ENCODE data around the gene DSG1. TPM values are rescaled to one million over a fixed set of nuclear protein-coding genes. Genes with fewer than 3 reads are reported as not detected.

The DSG1 gene
- total RNA-seq, 2 donors from 2014 or later = 0.32 to 5.5 TPM

DNA sequence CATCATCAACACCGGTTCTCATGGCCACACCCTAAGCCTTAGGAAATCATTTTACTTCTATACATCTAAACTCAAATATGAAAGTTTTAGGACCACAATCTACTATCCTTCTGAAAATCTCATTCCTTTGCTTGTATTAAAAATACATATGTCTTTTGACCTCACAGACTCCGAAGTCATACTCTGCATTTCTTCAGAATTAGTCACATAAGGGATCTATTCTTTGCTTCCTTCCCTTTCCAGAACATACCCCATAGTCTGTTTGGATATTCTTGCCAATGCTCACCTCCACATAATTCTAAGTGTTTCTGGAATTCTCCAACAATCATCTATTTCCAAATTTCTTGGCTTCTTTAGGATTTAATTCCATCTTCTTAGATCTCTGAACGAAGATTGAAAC is 14.2 kb upstream of the DSG1 start:
- Histone ChIP-seq H3K4me3 (no peak overlapping the region), H3K4me1 (replicated peaks) (no peaks in the 10 kb centered on the region), H3K27me3 (replicated peaks; ENCODE audit: insufficient read depth) (no peaks in the 10 kb centered on the region), H3K27ac (no peak overlapping the region), H3K9me3 (no peaks in the 10 kb centered on the region), H3K36me3 (no peaks in the 10 kb centered on the region)
- WGBS = 86% methylated on average over 3 of the region's 3 CpGs
- intact Hi-C loops (cut with DNase I) = no loop called here
- TF ChIP-seq, protein P1, sequence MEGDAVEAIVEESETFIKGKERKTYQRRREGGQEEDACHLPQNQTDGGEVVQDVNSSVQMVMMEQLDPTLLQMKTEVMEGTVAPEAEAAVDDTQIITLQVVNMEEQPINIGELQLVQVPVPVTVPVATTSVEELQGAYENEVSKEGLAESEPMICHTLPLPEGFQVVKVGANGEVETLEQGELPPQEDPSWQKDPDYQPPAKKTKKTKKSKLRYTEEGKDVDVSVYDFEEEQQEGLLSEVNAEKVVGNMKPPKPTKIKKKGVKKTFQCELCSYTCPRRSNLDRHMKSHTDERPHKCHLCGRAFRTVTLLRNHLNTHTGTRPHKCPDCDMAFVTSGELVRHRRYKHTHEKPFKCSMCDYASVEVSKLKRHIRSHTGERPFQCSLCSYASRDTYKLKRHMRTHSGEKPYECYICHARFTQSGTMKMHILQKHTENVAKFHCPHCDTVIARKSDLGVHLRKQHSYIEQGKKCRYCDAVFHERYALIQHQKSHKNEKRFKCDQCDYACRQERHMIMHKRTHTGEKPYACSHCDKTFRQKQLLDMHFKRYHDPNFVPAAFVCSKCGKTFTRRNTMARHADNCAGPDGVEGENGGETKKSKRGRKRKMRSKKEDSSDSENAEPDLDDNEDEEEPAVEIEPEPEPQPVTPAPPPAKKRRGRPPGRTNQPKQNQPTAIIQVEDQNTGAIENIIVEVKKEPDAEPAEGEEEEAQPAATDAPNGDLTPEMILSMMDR (IDR thresholded peaks at IDR 0.05) = no peak
- no peak for TF ChIP-seq POLR2AphosphoS5 (IDR thresholded peaks at IDR 0.05)
- DNase-seq (ENCODE audit: low spot score) = no peak

GRCh38 chr18:31309115-31309514 is 8.8 kb upstream of the DSG1 start:
- Histone ChIP-seq H3K27ac (no peak overlapping the region), H3K4me1 (replicated peaks) (no peaks in the 10 kb centered on the region), H3K27me3 (replicated peaks; ENCODE audit: insufficient read depth) (no peaks in the 10 kb centered on the region), H3K4me3 (no peak overlapping the region), H3K36me3 (no peaks in the 10 kb centered on the region), H3K9me3 (no peaks in the 10 kb centered on the region)
- intact Hi-C loops (cut with DNase I) = no loop called here
- no peak for DNase-seq (ENCODE audit: low spot score)
- 94% methylated on average over 2 of the region's 2 CpGs for WGBS
- TF ChIP-seq, protein P1 (IDR thresholded peaks at IDR 0.05) = no peak
- no peak for TF ChIP-seq POLR2AphosphoS5 (IDR thresholded peaks at IDR 0.05)
- no peak for TF ChIP-seq POLR2A (IDR thresholded peaks at IDR 0.05)

GRCh38 chr18:31316974-31317373 is 986 bp upstream of the DSG1 start:
- 43% methylated on average over 4 of the region's 4 CpGs for WGBS
- DNase-seq (ENCODE audit: low spot score) = no peak
- Histone ChIP-seq H3K27me3 (replicated peaks; ENCODE audit: insufficient read depth) (no peaks in the 10 kb centered on the region), H3K4me1 (replicated peaks) (no peaks in the 10 kb centered on the region), H3K4me3 (no peak overlapping the region), H3K36me3 (no peaks in the 10 kb centered on the region), H3K9me3 (no peaks in the 10 kb centered on the region), H3K27ac (no peak overlapping the region)
- intact Hi-C loops (cut with DNase I) = no loop called here
- no peak for TF ChIP-seq POLR2AphosphoS5 (IDR thresholded peaks at IDR 0.05)
- TF ChIP-seq POLR2A (IDR thresholded peaks at IDR 0.05) = no peak
- TF ChIP-seq, protein P1 (IDR thresholded peaks at IDR 0.05) = no peak

GRCh38 chr18:31321719-31322118 is 3.8 kb downstream of the DSG1 start:
- TF ChIP-seq POLR2A (IDR thresholded peaks at IDR 0.05) (no peak), POLR2AphosphoS5 (IDR thresholded peaks at IDR 0.05) (no peak)
- TF ChIP-seq, protein P1 (IDR thresholded peaks at IDR 0.05) = no peak
- Histone ChIP-seq H3K9me3 (no peaks in the 10 kb centered on the region), H3K36me3 (no peaks in the 10 kb centered on the region), H3K27me3 (replicated peaks; ENCODE audit: insufficient read depth) (no peaks in the 10 kb centered on the region), H3K27ac (no peak overlapping the region), H3K4me3 (no peak overlapping the region), H3K4me1 (replicated peaks) (no peaks in the 10 kb centered on the region)
- intact Hi-C loops (cut with DNase I) = no loop called here
- no peak for DNase-seq (ENCODE audit: low spot score)
- 70% methylated on average over 2 of the region's 2 CpGs for WGBS

- H3K36me3 ChIP-seq = no peaks in the 10 kb centered on the region
- H3K4me3 ChIP-seq = no peak overlapping the region
- no peaks in the 10 kb centered on the region for H3K27me3 ChIP-seq (replicated peaks; ENCODE audit: insufficient read depth)
- intact Hi-C loops (cut with DNase I) = no loop called here
- no peak for DNase-seq (ENCODE audit: low spot score)
- H3K27ac ChIP-seq = no peak overlapping the region
- WGBS = 72% methylated on average over 3 of the region's 3 CpGs
- no peaks in the 10 kb centered on the region for H3K4me1 ChIP-seq (replicated peaks)
- TF ChIP-seq POLR2A (IDR thresholded peaks at IDR 0.05) (no peak), POLR2AphosphoS5 (IDR thresholded peaks at IDR 0.05) (no peak)
- TF ChIP-seq, protein P1 (IDR thresholded peaks at IDR 0.05) = no peak
- H3K9me3 ChIP-seq = no peaks in the 10 kb centered on the region
Measured at GRCh38 chr18:31325051-31325450, 7.1 kb downstream of the DSG1 start.

All from prostate gland (tissue), 2 donors.